GM18520 (cell line): ENCODE results near the gene SERGEF.

ENCODE experiments used
- ATAC-seq: cut with Tn5 transposase; IDR thresholded peaks from one replicate; pipeline ENCODE4 v1.9.1; 2021; ENCODE audit not compliant: unreplicated experiment

SERGEF gene

GRCh38 chr11:17952487-17952886, 60.4 kb downstream of the SERGEF start:
- ATAC-seq, result no peak

GRCh38 chr11:17951685-17952388, 61.0 kb downstream of the SERGEF start:
- no peak for ATAC-seq

- ATAC-seq, result no peak
Observed at GRCh38 chr11:17950644-17951043, 62.2 kb downstream of the SERGEF start.

GRCh38 chr11:17948296-17948695, 64.6 kb downstream of the SERGEF start:
- ATAC-seq, result no peak

GRCh38 chr11:17939542-17939941, 73.3 kb downstream of the SERGEF start:
- no peak for ATAC-seq

GRCh38 chr11:17936790-17937189, 76.1 kb downstream of the SERGEF start:
- no peak for ATAC-seq

- ATAC-seq, result no peak
Observed at GRCh38 chr11:17934194-17934593, 78.7 kb downstream of the SERGEF start.

- no peak for ATAC-seq
Observed at GRCh38 chr11:17933708-17934107, 79.1 kb downstream of the SERGEF start.

GRCh38 chr11:17932472-17932871, 80.4 kb downstream of the SERGEF start:
- no peak for ATAC-seq

- no peak for ATAC-seq
Observed at GRCh38 chr11:17931595-17931994, 81.3 kb downstream of the SERGEF start.

GRCh38 chr11:17930544-17931125, 82.2 kb downstream of the SERGEF start:
- ATAC-seq, result no peak

GRCh38 chr11:17929171-17929570, 83.7 kb downstream of the SERGEF start:
- ATAC-seq, result no peak

GRCh38 chr11:17927681-17928343, 85.0 kb downstream of the SERGEF start:
- ATAC-seq, result no peak

GRCh38 chr11:17927041-17927440, 85.8 kb downstream of the SERGEF start:
- ATAC-seq, result no peak

- no peak for ATAC-seq
Observed at GRCh38 chr11:17924713-17925112, 88.1 kb downstream of the SERGEF start.

GRCh38 chr11:17923217-17923616, 89.6 kb downstream of the SERGEF start:
- no peak for ATAC-seq

- ATAC-seq, result no peak
Observed at GRCh38 chr11:17922416-17922788, 90.4 kb downstream of the SERGEF start.

- ATAC-seq, result no peak
Observed at GRCh38 chr11:17921659-17922415, 91.0 kb downstream of the SERGEF start.

GRCh38 chr11:17918049-17918605, 94.7 kb downstream of the SERGEF start:
- ATAC-seq, result no peak

- ATAC-seq, result no peak
Observed at GRCh38 chr11:17917556-17917955, 95.3 kb downstream of the SERGEF start.

GRCh38 chr11:17915500-17916143, 97.2 kb downstream of the SERGEF start:
- ATAC-seq, result no peak
